Measurements from ENCODE around the gene MORN5. TPM values are rescaled to one million over a fixed set of nuclear protein-coding genes. Genes with fewer than 3 reads are reported as not detected.

MORN5 gene
- total and polyA plus RNA-seq, 2 experiments from 2014 or later: not detected

DNA sequence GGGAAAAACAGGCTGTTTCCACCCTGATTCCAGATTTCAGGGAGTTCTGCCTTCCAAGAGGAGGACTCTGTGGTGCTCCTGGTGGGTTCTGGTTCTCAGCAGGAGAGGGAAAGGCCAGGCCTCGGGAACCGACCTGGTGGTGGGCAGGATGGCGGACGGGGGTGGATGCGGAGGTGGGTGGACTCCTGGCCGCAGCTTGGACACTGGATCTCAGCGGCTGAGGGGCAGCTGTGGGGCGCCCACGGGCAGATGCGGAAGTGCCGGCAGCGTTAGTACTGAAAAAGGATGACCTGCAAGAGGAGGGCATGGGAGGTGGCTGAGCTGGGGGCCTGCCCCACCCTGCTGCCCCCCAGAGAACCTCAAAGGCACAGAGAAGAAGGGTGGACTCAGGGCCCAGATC is 44.8 kb downstream of the MORN5 start:
- Histone ChIP-seq H3K4me3 (no peak overlapping the region), H3K36me3 (ENCODE audit: low read depth) (no peaks in the 10 kb centered on the region), H2AFZ (no peak overlapping the region), H3K9me3 (ENCODE audit: low read depth) (no peaks in the 10 kb centered on the region), H4K20me1 (ENCODE audit: insufficient read depth) (no peaks in the 10 kb centered on the region), H3K27ac (no peak overlapping the region), H3K9me2 (ENCODE audit: insufficient read depth) (no peaks in the 10 kb centered on the region), H3F3A (ENCODE audit: insufficient read depth) (peaks cover 26% of the 10 kb centered on the region), H3K27me3 (replicated peaks; ENCODE audit: insufficient read depth) (no peaks in the 10 kb centered on the region), H3K79me2 (ENCODE audit: insufficient read depth) (no peaks in the 10 kb centered on the region), H3K4me2 (ENCODE audit: unreplicated experiment) (no peak overlapping the region), H3K4me1 (ENCODE audit: insufficient read depth) (peaks cover 27% of the 10 kb centered on the region), H3K9ac (no peak overlapping the region)
- TF ChIP-seq EZH2phosphoT487 (IDR thresholded peaks at IDR 0.05; ENCODE audit: insufficient read depth, low read depth) (no peak), EZH2 (IDR thresholded peaks at IDR 0.05; ENCODE audit: insufficient read depth, poor library complexity, severe bottlenecking) (no peak)
- no peak for DNase-seq
- in situ Hi-C loops (cut with MboI): no loop called here
- WGBS, 2 experiments (ENCODE audit: low coverage in 1 of 2, low lambda C conversion rate in 2 of 2, missing lambda C conversion rate in 2 of 2): 83 to 85% methylated on average over 8 to 12 of the region's 12 CpGs

DNA sequence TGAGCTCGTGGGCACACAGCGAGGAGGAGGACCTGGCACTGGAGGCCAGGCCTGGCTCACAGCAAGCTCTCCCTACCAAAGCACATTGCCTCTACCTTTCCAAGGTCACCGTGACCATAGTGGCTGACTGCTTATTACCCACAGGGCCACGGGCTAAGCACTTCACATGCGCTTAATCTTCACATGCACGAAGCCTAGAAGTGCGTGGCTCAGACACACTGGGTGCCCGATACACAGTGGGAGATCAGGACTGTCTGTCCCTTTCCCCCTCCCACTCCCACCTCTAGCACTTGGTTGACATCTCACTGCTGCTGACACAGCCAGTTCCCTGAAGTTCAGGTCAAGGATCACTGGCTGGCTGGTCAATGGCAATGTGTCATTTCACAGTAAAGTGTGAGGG is 45.5 kb downstream of the MORN5 start:
- in situ Hi-C loops (cut with MboI): no loop called here
- Histone ChIP-seq H3K4me1 (ENCODE audit: insufficient read depth) (peaks cover 27% of the 10 kb centered on the region), H3K9me2 (ENCODE audit: insufficient read depth) (no peaks in the 10 kb centered on the region), H2AFZ (no peak overlapping the region), H3K27ac (no peak overlapping the region), H4K20me1 (ENCODE audit: insufficient read depth) (no peaks in the 10 kb centered on the region), H3K9me3 (ENCODE audit: low read depth) (no peaks in the 10 kb centered on the region), H3K4me2 (ENCODE audit: unreplicated experiment) (no peak overlapping the region), H3F3A (ENCODE audit: insufficient read depth) (peaks cover 26% of the 10 kb centered on the region), H3K9ac (no peak overlapping the region), H3K27me3 (replicated peaks; ENCODE audit: insufficient read depth) (no peaks in the 10 kb centered on the region), H3K4me3 (no peak overlapping the region), H3K36me3 (ENCODE audit: low read depth) (no peaks in the 10 kb centered on the region), H3K79me2 (ENCODE audit: insufficient read depth) (no peaks in the 10 kb centered on the region)
- no peak for TF ChIP-seq EZH2phosphoT487 (IDR thresholded peaks at IDR 0.05; ENCODE audit: insufficient read depth, low read depth)
- no peak for TF ChIP-seq EZH2 (IDR thresholded peaks at IDR 0.05; ENCODE audit: insufficient read depth, poor library complexity, severe bottlenecking)
- WGBS, 2 experiments (ENCODE audit: low coverage in 1 of 2, low lambda C conversion rate in 2 of 2, missing lambda C conversion rate in 2 of 2): 90 to 91% methylated on average over 8 of the region's 8 CpGs
- no peak for DNase-seq

DNA sequence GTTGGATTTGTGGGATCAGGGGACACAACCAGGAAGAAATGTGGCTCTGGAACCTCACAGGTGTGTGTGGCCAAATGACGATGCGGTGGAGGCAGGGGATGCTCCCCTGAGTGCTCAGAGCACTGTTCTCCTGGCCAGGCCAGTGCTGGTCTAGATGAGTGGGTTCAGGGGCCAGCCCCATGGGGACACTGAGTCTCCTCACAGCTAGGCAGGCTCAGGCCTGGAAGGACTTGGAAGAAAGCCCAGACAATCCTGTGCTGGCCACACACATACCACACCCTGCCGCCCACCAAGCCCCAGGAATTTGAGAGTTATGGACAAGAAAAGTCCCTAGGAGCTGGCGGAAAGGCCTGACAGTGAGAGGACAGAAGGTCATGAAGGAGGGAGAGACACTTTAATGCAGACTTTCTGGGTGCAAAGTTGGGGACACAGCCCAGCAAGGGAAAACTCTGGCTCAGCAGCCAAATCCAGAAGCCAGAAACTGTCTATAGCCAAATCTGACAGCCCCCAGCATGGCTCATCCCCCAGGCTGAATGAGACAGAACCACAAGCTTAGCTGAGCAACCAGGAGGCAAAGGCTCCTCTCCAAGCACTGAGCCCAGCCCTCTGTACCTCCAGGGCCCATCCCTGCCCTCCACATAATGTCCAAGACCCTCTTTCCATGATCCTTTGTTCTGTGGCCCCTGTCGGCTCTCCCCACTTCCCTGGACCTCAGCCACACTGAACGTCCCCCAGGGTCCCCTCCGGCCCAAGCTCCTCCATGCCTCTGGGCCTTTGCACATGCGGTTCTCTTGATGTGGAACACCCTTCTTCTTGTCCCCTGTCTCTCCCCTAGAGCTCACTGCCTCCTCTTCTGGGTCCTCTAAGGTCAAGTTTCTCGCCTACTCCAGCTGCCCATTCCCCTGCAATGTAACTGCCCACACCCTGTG is 46.7 kb downstream of the MORN5 start:
- H3K9me3 ChIP-seq (ENCODE audit: low read depth): no peaks in the 10 kb centered on the region
- H3K9me2 ChIP-seq (ENCODE audit: insufficient read depth): no peaks in the 10 kb centered on the region
- peaks cover 20% of the 10 kb centered on the region; the same call in 1 of the 2 replicates for H3F3A ChIP-seq (ENCODE audit: insufficient read depth)
- H3K9ac ChIP-seq: peak overlapping the region; percentile 20; the same call in 1 of the 2 replicates
- no peak for TF ChIP-seq EZH2phosphoT487 (IDR thresholded peaks at IDR 0.05; ENCODE audit: insufficient read depth, low read depth)
- TF ChIP-seq EZH2 (IDR thresholded peaks at IDR 0.05; ENCODE audit: insufficient read depth, poor library complexity, severe bottlenecking): no peak
- H3K4me1 ChIP-seq (ENCODE audit: insufficient read depth): peaks cover 19% of the 10 kb centered on the region
- peaks cover 7% of the 10 kb centered on the region for H3K27me3 ChIP-seq (replicated peaks; ENCODE audit: insufficient read depth)
- H3K4me2 ChIP-seq (ENCODE audit: unreplicated experiment): peak overlapping the region; percentile 58
- 0 out of 2 replicates have a peak overlapping the region, but pooled peaks have one; percentile 43 for H2AFZ ChIP-seq
- peak overlapping the region; percentile 46 for H3K27ac ChIP-seq
- H3K36me3 ChIP-seq (ENCODE audit: low read depth): no peaks in the 10 kb centered on the region
- no peaks in the 10 kb centered on the region for H4K20me1 ChIP-seq (ENCODE audit: insufficient read depth)
- H3K4me3 ChIP-seq: no peak overlapping the region
- WGBS, 2 experiments (ENCODE audit: low coverage in 1 of 2, low lambda C conversion rate in 2 of 2, missing lambda C conversion rate in 2 of 2): 69 to 71% methylated on average over 9 of the region's 9 CpGs
- H3K79me2 ChIP-seq (ENCODE audit: insufficient read depth): no peaks in the 10 kb centered on the region
- peak; percentile 91 for DNase-seq
- in situ Hi-C loops (cut with MboI): no loop called here

DNA sequence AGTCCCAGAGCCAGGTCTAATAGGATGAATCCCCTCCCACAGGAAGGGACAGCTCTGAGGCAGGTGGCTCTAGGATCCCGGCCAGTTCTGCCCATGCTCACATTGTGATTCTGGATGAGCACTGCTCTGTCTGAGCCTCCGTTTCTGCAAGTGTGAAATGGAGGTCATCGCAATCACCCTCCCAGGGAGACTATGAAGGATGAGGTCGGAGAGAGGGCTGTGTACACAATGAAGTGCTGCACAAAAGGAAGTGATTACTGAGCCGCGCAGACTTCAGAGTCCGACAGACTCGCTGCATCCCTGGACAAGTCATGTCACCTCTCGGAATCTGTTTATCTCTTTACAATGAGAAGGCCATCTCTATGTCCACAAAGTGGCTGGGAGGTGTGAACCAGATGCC is 47.4 kb downstream of the MORN5 start:
- H3K4me2 ChIP-seq (ENCODE audit: unreplicated experiment): peak overlapping the region; percentile 58
- no peaks in the 10 kb centered on the region for H3K9me3 ChIP-seq (ENCODE audit: low read depth)
- 77 to 79% methylated on average over 9 of the region's 9 CpGs for WGBS, 2 experiments (ENCODE audit: low coverage in 1 of 2, low lambda C conversion rate in 2 of 2, missing lambda C conversion rate in 2 of 2)
- DNase-seq: no peak
- no peaks in the 10 kb centered on the region for H3K9me2 ChIP-seq (ENCODE audit: insufficient read depth)
- TF ChIP-seq EZH2 (IDR thresholded peaks at IDR 0.05; ENCODE audit: insufficient read depth, poor library complexity, severe bottlenecking): no peak
- TF ChIP-seq EZH2phosphoT487 (IDR thresholded peaks at IDR 0.05; ENCODE audit: insufficient read depth, low read depth): no peak
- no peak overlapping the region for H3K4me3 ChIP-seq
- peaks cover 14% of the 10 kb centered on the region for H3K27me3 ChIP-seq (replicated peaks; ENCODE audit: insufficient read depth)
- H3K9ac ChIP-seq: no peak overlapping the region
- in situ Hi-C loops (cut with MboI): no loop called here
- no peaks in the 10 kb centered on the region for H3K79me2 ChIP-seq (ENCODE audit: insufficient read depth)
- H3K4me1 ChIP-seq (ENCODE audit: insufficient read depth): peaks cover 17% of the 10 kb centered on the region
- H3F3A ChIP-seq (ENCODE audit: insufficient read depth): peaks cover 15% of the 10 kb centered on the region; the same call in 1 of the 2 replicates
- H3K27ac ChIP-seq: no peak overlapping the region
- no peaks in the 10 kb centered on the region for H4K20me1 ChIP-seq (ENCODE audit: insufficient read depth)
- H2AFZ ChIP-seq: no peak overlapping the region
- no peaks in the 10 kb centered on the region for H3K36me3 ChIP-seq (ENCODE audit: low read depth)

All from GM23248 (cell line).